Body of pancreas (tissue), 4 donors: ENCODE results near the gene MGRN1.

Experiments
- POLR2A ChIP-seq, 3 donors: fragments of 450-650 bp; IDR thresholded peaks; one replicate each; pipeline ENCODE4 v1.6.1; 2016; ENCODE audit warnings: antibody characterized with exemption in 3 of 3, mild to moderate bottlenecking in 2 of 3
- TF ChIP-seq, protein P1 (sequence below), 7 experiments: fragments of 450-650 bp in 4 of 7; fragments of 200-600 bp in 3 of 7; sonication (generic) in 3 of 7; IDR thresholded peaks; one replicate each; pipeline ENCODE4 v1.5.1; 2016 to 2019; ENCODE audit warnings: antibody characterized with exemption in 7 of 7

DNA sequence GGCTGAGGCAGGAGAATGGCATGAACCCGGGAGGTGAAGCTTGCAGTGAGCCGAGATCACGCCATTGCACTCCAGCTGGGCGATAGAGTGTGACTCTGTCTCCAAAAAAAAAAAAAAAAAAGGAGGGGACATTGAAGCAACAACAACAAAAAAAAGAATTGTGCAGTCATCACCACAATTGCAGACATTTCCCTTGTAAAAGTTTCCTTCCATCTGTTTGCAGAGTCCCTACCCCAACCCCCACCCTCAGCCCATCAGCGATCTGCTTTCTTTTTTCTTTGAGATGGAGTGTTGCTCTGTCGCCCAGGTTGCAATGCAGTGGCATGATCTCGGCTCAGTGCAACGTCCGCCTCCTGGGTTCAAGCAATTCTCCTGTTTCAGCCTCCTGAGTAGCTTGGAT is 3.7 kb downstream of the MGRN1 start:
- TF ChIP-seq, protein P1, sequence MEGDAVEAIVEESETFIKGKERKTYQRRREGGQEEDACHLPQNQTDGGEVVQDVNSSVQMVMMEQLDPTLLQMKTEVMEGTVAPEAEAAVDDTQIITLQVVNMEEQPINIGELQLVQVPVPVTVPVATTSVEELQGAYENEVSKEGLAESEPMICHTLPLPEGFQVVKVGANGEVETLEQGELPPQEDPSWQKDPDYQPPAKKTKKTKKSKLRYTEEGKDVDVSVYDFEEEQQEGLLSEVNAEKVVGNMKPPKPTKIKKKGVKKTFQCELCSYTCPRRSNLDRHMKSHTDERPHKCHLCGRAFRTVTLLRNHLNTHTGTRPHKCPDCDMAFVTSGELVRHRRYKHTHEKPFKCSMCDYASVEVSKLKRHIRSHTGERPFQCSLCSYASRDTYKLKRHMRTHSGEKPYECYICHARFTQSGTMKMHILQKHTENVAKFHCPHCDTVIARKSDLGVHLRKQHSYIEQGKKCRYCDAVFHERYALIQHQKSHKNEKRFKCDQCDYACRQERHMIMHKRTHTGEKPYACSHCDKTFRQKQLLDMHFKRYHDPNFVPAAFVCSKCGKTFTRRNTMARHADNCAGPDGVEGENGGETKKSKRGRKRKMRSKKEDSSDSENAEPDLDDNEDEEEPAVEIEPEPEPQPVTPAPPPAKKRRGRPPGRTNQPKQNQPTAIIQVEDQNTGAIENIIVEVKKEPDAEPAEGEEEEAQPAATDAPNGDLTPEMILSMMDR (IDR thresholded peaks at IDR 0.05), result no peak
- no peak for TF ChIP-seq POLR2A (IDR thresholded peaks at IDR 0.05)
